Measurements from ENCODE around the gene EPN2.

The EPN2 gene

GRCh38 chr17:19372011-19372370 lies 134.8 kb downstream of the EPN2 start:
- no peak for TF ChIP-seq CTCF (IDR thresholded peaks at IDR 0.05)

GRCh38 chr17:19372439-19372838 lies 135.3 kb downstream of the EPN2 start:
- no peak for TF ChIP-seq CTCF (IDR thresholded peaks at IDR 0.05)

GRCh38 chr17:19372866-19373504 lies 135.8 kb downstream of the EPN2 start:
- TF ChIP-seq CTCF (IDR thresholded peaks at IDR 0.05), result no peak

- no peak for TF ChIP-seq CTCF (IDR thresholded peaks at IDR 0.05)
These were observed 137.0 kb downstream of the EPN2 start for GRCh38 chr17:19374136-19374535.

- no peak for TF ChIP-seq CTCF (IDR thresholded peaks at IDR 0.05)
These were observed 138.6 kb downstream of the EPN2 start for GRCh38 chr17:19375732-19376131.

GRCh38 chr17:19376811-19377210 lies 139.6 kb downstream of the EPN2 start:
- no peak for TF ChIP-seq CTCF (IDR thresholded peaks at IDR 0.05)

- no peak for TF ChIP-seq CTCF (IDR thresholded peaks at IDR 0.05)
These were observed 140.6 kb downstream of the EPN2 start for GRCh38 chr17:19377602-19378415.

Measured in LNCAP (cell line).